Measurements from ENCODE around the gene GAS2L2.

DNA sequence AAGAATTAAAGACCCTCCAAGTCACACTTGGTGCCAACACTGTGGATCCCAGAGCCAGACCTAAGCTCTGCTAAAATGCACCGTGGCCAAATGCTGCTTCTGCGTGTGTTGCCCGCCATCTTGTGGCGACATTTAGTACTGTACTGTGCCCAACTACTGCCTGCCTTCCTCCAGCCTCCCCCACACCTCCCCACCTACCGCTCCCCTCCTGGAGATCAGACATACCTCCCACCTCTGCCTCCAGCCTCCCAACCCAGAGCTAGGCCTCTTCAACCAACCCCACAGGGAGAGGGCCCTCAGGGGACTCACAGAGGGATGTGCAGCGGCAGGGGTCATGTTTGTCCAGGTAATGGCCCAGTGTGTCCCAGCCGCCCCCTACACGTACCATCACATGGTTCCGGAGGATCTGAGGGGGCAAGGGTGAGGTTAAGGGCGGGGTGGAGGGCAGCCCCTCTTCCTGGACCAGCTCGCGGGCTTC lies 5.5 kb downstream of the GAS2L2 start:
- TF ChIP-seq, protein P1, sequence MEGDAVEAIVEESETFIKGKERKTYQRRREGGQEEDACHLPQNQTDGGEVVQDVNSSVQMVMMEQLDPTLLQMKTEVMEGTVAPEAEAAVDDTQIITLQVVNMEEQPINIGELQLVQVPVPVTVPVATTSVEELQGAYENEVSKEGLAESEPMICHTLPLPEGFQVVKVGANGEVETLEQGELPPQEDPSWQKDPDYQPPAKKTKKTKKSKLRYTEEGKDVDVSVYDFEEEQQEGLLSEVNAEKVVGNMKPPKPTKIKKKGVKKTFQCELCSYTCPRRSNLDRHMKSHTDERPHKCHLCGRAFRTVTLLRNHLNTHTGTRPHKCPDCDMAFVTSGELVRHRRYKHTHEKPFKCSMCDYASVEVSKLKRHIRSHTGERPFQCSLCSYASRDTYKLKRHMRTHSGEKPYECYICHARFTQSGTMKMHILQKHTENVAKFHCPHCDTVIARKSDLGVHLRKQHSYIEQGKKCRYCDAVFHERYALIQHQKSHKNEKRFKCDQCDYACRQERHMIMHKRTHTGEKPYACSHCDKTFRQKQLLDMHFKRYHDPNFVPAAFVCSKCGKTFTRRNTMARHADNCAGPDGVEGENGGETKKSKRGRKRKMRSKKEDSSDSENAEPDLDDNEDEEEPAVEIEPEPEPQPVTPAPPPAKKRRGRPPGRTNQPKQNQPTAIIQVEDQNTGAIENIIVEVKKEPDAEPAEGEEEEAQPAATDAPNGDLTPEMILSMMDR (IDR thresholded peaks at IDR 0.05), result peak; percentile 80 to 94 (median 89)
- TF ChIP-seq POLR2A (IDR thresholded peaks at IDR 0.05), result no peak
- peak in 1 of 3 donors; percentile 21 for TF ChIP-seq POLR2AphosphoS5 (IDR thresholded peaks at IDR 0.05)

Data from breast epithelium (tissue), 3 donors.